ENCODE results near the gene MAP2K5. TPM values are rescaled to one million over a fixed set of nuclear protein-coding genes. Genes with fewer than 3 reads are reported as not detected.
"Not testable (repeated sequence)": the region's sequence is repeated elsewhere in the genome, so short reads cannot be mapped to it uniquely, and the experiment has no call there.

MAP2K5 gene
- total RNA-seq, 1 donor from 2014 or later, result 30.7 TPM

DNA sequence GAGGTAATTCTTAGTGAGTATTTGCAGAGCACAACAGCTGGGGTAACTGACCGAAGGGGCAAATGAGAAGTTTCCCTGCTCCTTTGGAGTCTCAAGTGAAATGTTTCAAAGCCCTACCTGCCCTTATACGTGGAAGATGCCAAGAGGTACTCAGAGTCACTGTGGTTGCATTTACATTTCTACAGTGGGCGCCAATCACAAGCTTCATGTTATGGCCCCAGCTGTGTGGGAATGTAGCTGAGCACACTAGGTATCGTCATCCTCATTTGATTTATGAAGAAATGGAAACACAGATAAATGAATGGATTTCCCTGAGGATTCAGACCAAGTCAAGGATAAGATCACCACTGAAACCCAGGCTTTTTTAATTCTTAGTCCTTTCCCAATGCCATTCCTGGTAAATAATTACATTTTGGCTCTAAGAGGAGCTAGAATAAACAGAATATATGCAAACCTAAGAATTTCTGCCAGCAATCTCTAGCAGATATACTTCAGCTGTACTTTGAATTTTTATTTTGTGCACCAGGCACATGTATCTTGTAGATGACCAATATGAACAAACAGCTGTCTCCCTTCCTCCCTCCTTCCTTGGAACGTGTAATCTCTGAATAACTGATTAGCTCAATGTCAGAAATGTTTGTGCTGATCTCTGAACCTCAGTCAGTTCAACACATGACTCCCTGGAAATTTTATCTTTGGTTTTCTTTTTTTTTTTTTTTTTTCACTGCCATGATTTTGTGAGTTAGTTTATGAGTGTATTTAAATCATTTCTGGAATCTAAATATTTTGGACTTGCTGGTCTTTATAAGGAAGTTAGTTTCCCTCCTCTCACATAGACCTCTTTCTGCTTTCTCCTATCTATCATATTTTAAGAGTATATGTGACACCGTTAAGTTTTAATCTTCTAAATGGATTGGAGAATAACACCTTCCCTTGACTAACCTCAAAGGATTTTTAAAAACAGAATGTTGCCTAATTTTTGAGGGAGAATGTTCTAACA lies 69.2 kb downstream of the MAP2K5 start:
- TF ChIP-seq CTCF (IDR thresholded peaks at IDR 0.05; ENCODE audit: unreplicated experiment), result no peak
- Mint-ChIP-seq H3K36me3 (ENCODE audit: insufficient read depth) (no peaks in the 10 kb centered on the region), H3K9me3 (ENCODE audit: low read depth) (no peaks in the 10 kb centered on the region), H3K4me3 (ENCODE audit: low read depth) (no peak overlapping the region), H3K27ac (no peak overlapping the region), H3K4me1 (ENCODE audit: low read depth) (peaks cover 51% of the 10 kb centered on the region), H3K27me3 (no peaks in the 10 kb centered on the region)
- DNase-seq (ENCODE audit: low spot score, unreplicated experiment), result no peak

DNA sequence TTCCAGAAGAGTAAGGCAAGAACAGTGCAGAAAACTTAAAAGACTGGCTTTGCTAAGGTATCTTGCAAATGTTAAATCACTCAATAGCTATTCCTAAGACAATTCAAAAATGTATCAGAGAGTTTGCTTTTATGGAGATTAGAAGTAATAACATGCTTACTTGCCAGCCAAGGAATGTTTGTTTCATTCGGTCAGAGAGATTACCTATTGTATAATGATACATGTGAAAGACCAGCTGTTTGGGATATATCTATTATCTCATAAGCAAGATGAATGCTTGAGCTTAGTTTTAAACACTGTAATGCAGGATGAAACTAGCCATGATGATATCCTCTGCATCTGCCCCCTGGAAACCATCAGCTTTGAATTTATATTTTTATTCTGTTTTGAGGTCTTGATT lies 70.7 kb downstream of the MAP2K5 start:
- TF ChIP-seq CTCF (IDR thresholded peaks at IDR 0.05; ENCODE audit: unreplicated experiment), result no peak
- Mint-ChIP-seq H3K4me1 (ENCODE audit: low read depth) (peaks cover 44% of the 10 kb centered on the region), H3K36me3 (ENCODE audit: insufficient read depth) (peaks cover under 1% of the 10 kb centered on the region), H3K27me3 (no peaks in the 10 kb centered on the region), H3K4me3 (ENCODE audit: low read depth) (no peak overlapping the region), H3K27ac (no peak overlapping the region), H3K9me3 (ENCODE audit: low read depth) (no peaks in the 10 kb centered on the region)
- no peak for DNase-seq (ENCODE audit: low spot score, unreplicated experiment)

- H3K27me3 Mint-ChIP-seq, result no peaks in the 10 kb centered on the region
- peaks cover 1% of the 10 kb centered on the region for H3K36me3 Mint-ChIP-seq (ENCODE audit: insufficient read depth)
- DNase-seq (ENCODE audit: low spot score, unreplicated experiment), result no peak
- H3K4me3 Mint-ChIP-seq (ENCODE audit: low read depth), result no peak overlapping the region
- H3K9me3 Mint-ChIP-seq (ENCODE audit: low read depth), result no peaks in the 10 kb centered on the region
- TF ChIP-seq CTCF (IDR thresholded peaks at IDR 0.05; ENCODE audit: unreplicated experiment), result no peak
- H3K4me1 Mint-ChIP-seq (ENCODE audit: low read depth), result peaks cover 41% of the 10 kb centered on the region
- no peak overlapping the region for H3K27ac Mint-ChIP-seq
These were observed 71.2 kb downstream of the MAP2K5 start for GRCh38 chr15:67613708-67614107.

- not testable (repeated sequence) for H3K27ac Mint-ChIP-seq; H3K36me3 Mint-ChIP-seq (ENCODE audit: insufficient read depth); H3K9me3 Mint-ChIP-seq (ENCODE audit: low read depth); DNase-seq (ENCODE audit: low spot score, unreplicated experiment); H3K4me3 Mint-ChIP-seq (ENCODE audit: low read depth); H3K27me3 Mint-ChIP-seq
- H3K4me1 Mint-ChIP-seq (ENCODE audit: low read depth), result peaks cover 40% of the 10 kb centered on the region
These were observed 72.6 kb downstream of the MAP2K5 start for GRCh38 chr15:67615131-67615534.

DNA sequence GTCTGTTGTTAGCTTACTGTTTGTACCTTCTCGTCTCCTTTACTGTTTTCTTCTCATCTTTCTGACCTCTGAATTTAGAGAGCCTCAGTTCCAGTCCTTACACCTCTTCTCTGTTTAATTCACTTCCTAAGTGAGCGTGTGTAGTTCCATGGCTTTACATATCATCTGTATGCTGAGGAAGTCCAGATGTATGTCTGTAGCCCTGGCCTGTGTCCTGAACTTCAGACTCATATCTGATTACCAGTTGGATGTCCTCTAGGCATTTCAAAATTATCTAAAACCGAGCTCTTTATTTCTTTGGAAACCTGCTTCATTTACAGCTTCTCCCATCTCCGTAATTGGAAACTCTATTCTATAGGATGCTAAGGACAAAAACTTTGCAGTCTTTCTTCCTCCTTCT lies 75.8 kb downstream of the MAP2K5 start:
- no peaks in the 10 kb centered on the region for H3K9me3 Mint-ChIP-seq (ENCODE audit: low read depth)
- H3K4me1 Mint-ChIP-seq (ENCODE audit: low read depth), result peaks cover 18% of the 10 kb centered on the region
- TF ChIP-seq CTCF (IDR thresholded peaks at IDR 0.05; ENCODE audit: unreplicated experiment), result no peak
- DNase-seq (ENCODE audit: low spot score, unreplicated experiment), result no peak
- H3K27me3 Mint-ChIP-seq, result no peaks in the 10 kb centered on the region
- no peak overlapping the region for H3K27ac Mint-ChIP-seq
- H3K36me3 Mint-ChIP-seq (ENCODE audit: insufficient read depth), result peaks cover 3% of the 10 kb centered on the region
- no peak overlapping the region for H3K4me3 Mint-ChIP-seq (ENCODE audit: low read depth)

- no peak overlapping the region for H3K4me3 Mint-ChIP-seq (ENCODE audit: low read depth)
- no peaks in the 10 kb centered on the region for H3K27me3 Mint-ChIP-seq
- H3K4me1 Mint-ChIP-seq (ENCODE audit: low read depth), result peaks cover 1% of the 10 kb centered on the region
- H3K27ac Mint-ChIP-seq, result no peak overlapping the region
- peaks cover 4% of the 10 kb centered on the region for H3K36me3 Mint-ChIP-seq (ENCODE audit: insufficient read depth)
- no peak for TF ChIP-seq CTCF (IDR thresholded peaks at IDR 0.05; ENCODE audit: unreplicated experiment)
- no peak for DNase-seq (ENCODE audit: low spot score, unreplicated experiment)
- no peaks in the 10 kb centered on the region for H3K9me3 Mint-ChIP-seq (ENCODE audit: low read depth)
These were observed 79.6 kb downstream of the MAP2K5 start for GRCh38 chr15:67622110-67622509.
